ENCODE measurements around the gene CHCT1. TPM values are rescaled to one million over a fixed set of nuclear protein-coding genes. Genes with fewer than 3 reads are reported as not detected.
A peak's percentile ranks its signal among the peaks of the same experiment; 100 is the strongest.

CHCT1 gene
- total RNA-seq, 5 donors from 2014 or later (not counting 1 experiment from before 2014, with no cell fraction given), result not detected

GRCh38 chr17:60396412-60396811, 25.9 kb upstream of the CHCT1 start:
- Histone ChIP-seq H3K9me3 (no peaks in the 10 kb centered on the region), H3K4me3 (ENCODE audit: control insufficient read depth in 1 of 2, extremely low read depth in 1 of 2, low read length in 1 of 2) (no peak overlapping the region), H3K27ac (ENCODE audit: low read length) (no peak overlapping the region), H3K36me3 (ENCODE audit: control insufficient read depth in 2 of 2, extremely low read depth in 1 of 2, insufficient read depth in 1 of 2, low read length in 1 of 2) (no peaks in the 10 kb centered on the region), H3K27me3 (replicated peaks in 1 of 2; ENCODE audit: control insufficient read depth in 2 of 2, extremely low read depth in 1 of 2, insufficient read depth in 2 of 2, low read length in 1 of 2) (no peaks in the 10 kb centered on the region), H3K4me1 (ENCODE audit: control insufficient read depth in 1 of 2, extremely low read depth in 1 of 2, insufficient read depth in 2 of 2, low read length in 2 of 2) (peaks cover 16 to 18% of the 10 kb centered on the region in 2 experiments)
- ChIA-PET CTCF (no interaction called here), POLR2A (interaction anchor here in 1 of 2 donors (0.6 kb wide), 1 partner anchor 25 kb away, joined by 3 read pairs; no protein-coding TSS in a partner anchor)
- no peak for DNase-seq
- Mint-ChIP-seq H3K4me3 (no peak overlapping the region), H3K27ac (no peak overlapping the region), H3K4me1 (peaks cover 20% of the 10 kb centered on the region in 3 donors), H3K9me3 (no peaks in the 10 kb centered on the region), H3K36me3 (no peaks in the 10 kb centered on the region), H3K27me3 (no peaks in the 10 kb centered on the region)
- ATAC-seq (replicated peaks in 1 of 4), result no peak
- no CpG with 5 or more reads among the region's 3 CpGs for WGBS (ENCODE audit: insufficient coverage)

GRCh38 chr17:60398227-60398959, 23.9 kb upstream of the CHCT1 start:
- Histone ChIP-seq H3K36me3 (ENCODE audit: control insufficient read depth in 2 of 2, extremely low read depth in 1 of 2, insufficient read depth in 1 of 2, low read length in 1 of 2) (no peaks in the 10 kb centered on the region), H3K4me1 (ENCODE audit: control insufficient read depth in 1 of 2, extremely low read depth in 1 of 2, insufficient read depth in 2 of 2, low read length in 2 of 2) (peaks cover 7 to 12% of the 10 kb centered on the region in 2 experiments), H3K27ac (ENCODE audit: low read length) (no peak overlapping the region), H3K9me3 (no peaks in the 10 kb centered on the region), H3K27me3 (replicated peaks in 1 of 2; ENCODE audit: control insufficient read depth in 2 of 2, extremely low read depth in 1 of 2, insufficient read depth in 2 of 2, low read length in 1 of 2) (no peaks in the 10 kb centered on the region), H3K4me3 (ENCODE audit: control insufficient read depth in 1 of 2, extremely low read depth in 1 of 2, low read length in 1 of 2) (no peak overlapping the region)
- H3K9me3 Mint-ChIP-seq, result no peaks in the 10 kb centered on the region
- H3K36me3 Mint-ChIP-seq, result no peaks in the 10 kb centered on the region
- peaks cover 9 to 12% (median 11%) of the 10 kb centered on the region in 3 donors for H3K4me1 Mint-ChIP-seq
- POLR2A ChIA-PET, result interaction anchor here in 1 of 2 donors (0.6 to 0.7 kb wide), 2 partner anchors 9 to 72 kb away, joined by 3 read pairs; no protein-coding TSS in a partner anchor
- H3K27ac Mint-ChIP-seq, result peak overlapping the region; percentile 42 to 43
- peak in 1 of 35 experiments; percentile 36 for DNase-seq
- CTCF ChIA-PET, result interaction anchor here in 1 of 2 donors (0.9 kb wide), 1 partner anchor 33 kb away, joined by 4 read pairs; no protein-coding TSS in a partner anchor
- ATAC-seq (replicated peaks in 1 of 4), result peak in 2 of 4 experiments; percentile 40 to 67
- peak overlapping the region in 1 of 3 donors; percentile 35 for H3K4me3 Mint-ChIP-seq
- no peaks in the 10 kb centered on the region for H3K27me3 Mint-ChIP-seq
- WGBS (ENCODE audit: insufficient coverage), result 83% methylated on average over 1 of the region's 3 CpGs

GRCh38 chr17:60401819-60402218, 20.5 kb upstream of the CHCT1 start:
- ChIA-PET CTCF (no interaction called here), POLR2A (no interaction called here)
- Mint-ChIP-seq H3K27me3 (peaks cover 3 to 6% of the 10 kb centered on the region in 2 donors), H3K4me1 (peaks cover 9 to 12% (median 11%) of the 10 kb centered on the region in 3 donors), H3K9me3 (no peaks in the 10 kb centered on the region), H3K27ac (no peak overlapping the region), H3K4me3 (no peak overlapping the region), H3K36me3 (no peaks in the 10 kb centered on the region)
- Histone ChIP-seq H3K4me1 (ENCODE audit: control insufficient read depth in 1 of 2, extremely low read depth in 1 of 2, insufficient read depth in 2 of 2, low read length in 2 of 2) (peaks cover 7 to 12% of the 10 kb centered on the region in 2 experiments), H3K9me3 (no peaks in the 10 kb centered on the region), H3K4me3 (ENCODE audit: control insufficient read depth in 1 of 2, extremely low read depth in 1 of 2, low read length in 1 of 2) (no peak overlapping the region), H3K27ac (ENCODE audit: low read length) (no peak overlapping the region), H3K36me3 (ENCODE audit: control insufficient read depth in 2 of 2, extremely low read depth in 1 of 2, insufficient read depth in 1 of 2, low read length in 1 of 2) (no peaks in the 10 kb centered on the region), H3K27me3 (replicated peaks in 1 of 2; ENCODE audit: control insufficient read depth in 2 of 2, extremely low read depth in 1 of 2, insufficient read depth in 2 of 2, low read length in 1 of 2) (peaks cover 0 to 5% of the 10 kb centered on the region in 2 experiments)
- no peak for ATAC-seq (replicated peaks in 1 of 4)
- DNase-seq, result no peak

- POLR2A ChIA-PET, result no interaction called here
- WGBS (ENCODE audit: insufficient coverage), result no CpG with 5 or more reads among the region's 3 CpGs
- no peaks in the 10 kb centered on the region for H3K36me3 Mint-ChIP-seq
- Histone ChIP-seq H3K4me1 (ENCODE audit: control insufficient read depth in 1 of 2, extremely low read depth in 1 of 2, insufficient read depth in 2 of 2, low read length in 2 of 2) (peaks cover 2 to 4% of the 10 kb centered on the region in 2 experiments), H3K9me3 (no peaks in the 10 kb centered on the region), H3K36me3 (ENCODE audit: control insufficient read depth in 2 of 2, extremely low read depth in 1 of 2, insufficient read depth in 1 of 2, low read length in 1 of 2) (no peaks in the 10 kb centered on the region), H3K27me3 (replicated peaks in 1 of 2; ENCODE audit: control insufficient read depth in 2 of 2, extremely low read depth in 1 of 2, insufficient read depth in 2 of 2, low read length in 1 of 2) (peaks cover 0 to 8% of the 10 kb centered on the region in 2 experiments), H3K4me3 (ENCODE audit: control insufficient read depth in 1 of 2, extremely low read depth in 1 of 2, low read length in 1 of 2) (no peak overlapping the region), H3K27ac (ENCODE audit: low read length) (no peak overlapping the region)
- no peak overlapping the region for H3K4me3 Mint-ChIP-seq
- CTCF ChIA-PET, result no interaction called here
- H3K27ac Mint-ChIP-seq, result no peak overlapping the region
- DNase-seq (no peak), ATAC-seq (replicated peaks in 1 of 4) (no peak)
- H3K9me3 Mint-ChIP-seq, result no peaks in the 10 kb centered on the region
- peaks cover 7% of the 10 kb centered on the region in 2 donors for H3K27me3 Mint-ChIP-seq
- peaks cover under 1 to 3% (median under 1%) of the 10 kb centered on the region in 3 donors for H3K4me1 Mint-ChIP-seq
Measured at GRCh38 chr17:60403523-60403810, 18.8 kb upstream of the CHCT1 start.

- DNase-seq (no peak), ATAC-seq (replicated peaks in 1 of 4) (no peak)
- H3K27ac ChIP-seq (ENCODE audit: low read length), result no peak overlapping the region
- H3K9me3 ChIP-seq, result no peaks in the 10 kb centered on the region
- ChIA-PET POLR2A (interaction anchor here in 1 of 2 donors (0.8 kb wide), 1 partner anchor 13 kb away, joined by 9 read pairs; no protein-coding TSS in a partner anchor), CTCF (interaction anchor here in 1 of 2 donors (0.6 kb wide), 1 partner anchor 200 kb away, joined by 3 read pairs; no protein-coding TSS in a partner anchor)
- no peaks in the 10 kb centered on the region for H3K36me3 Mint-ChIP-seq
- peaks cover 1 to 2% of the 10 kb centered on the region in 2 experiments for H3K4me1 ChIP-seq (ENCODE audit: control insufficient read depth in 1 of 2, extremely low read depth in 1 of 2, insufficient read depth in 2 of 2, low read length in 2 of 2)
- peaks cover 7% of the 10 kb centered on the region in 2 donors for H3K27me3 Mint-ChIP-seq
- 96% methylated on average over 5 of the region's 6 CpGs for WGBS (ENCODE audit: insufficient coverage)
- no peak overlapping the region for H3K4me3 ChIP-seq (ENCODE audit: control insufficient read depth in 1 of 2, extremely low read depth in 1 of 2, low read length in 1 of 2)
- H3K27ac Mint-ChIP-seq, result no peak overlapping the region
- H3K4me1 Mint-ChIP-seq, result no peaks in the 10 kb centered on the region
- no peaks in the 10 kb centered on the region for H3K36me3 ChIP-seq (ENCODE audit: control insufficient read depth in 2 of 2, extremely low read depth in 1 of 2, insufficient read depth in 1 of 2, low read length in 1 of 2)
- peaks cover 0 to 8% of the 10 kb centered on the region in 2 experiments for H3K27me3 ChIP-seq (replicated peaks in 1 of 2; ENCODE audit: control insufficient read depth in 2 of 2, extremely low read depth in 1 of 2, insufficient read depth in 2 of 2, low read length in 1 of 2)
- H3K9me3 Mint-ChIP-seq, result no peaks in the 10 kb centered on the region
- H3K4me3 Mint-ChIP-seq, result no peak overlapping the region
Measured at GRCh38 chr17:60403962-60404361, 18.3 kb upstream of the CHCT1 start.

- H3K27me3 ChIP-seq (replicated peaks in 1 of 2; ENCODE audit: control insufficient read depth in 2 of 2, extremely low read depth in 1 of 2, insufficient read depth in 2 of 2, low read length in 1 of 2), result peaks cover 0 to 8% of the 10 kb centered on the region in 2 experiments
- DNase-seq (no peak), ATAC-seq (replicated peaks in 1 of 4) (no peak)
- Mint-ChIP-seq H3K27ac (no peak overlapping the region), H3K27me3 (peaks cover 7 to 9% of the 10 kb centered on the region in 2 donors), H3K4me3 (no peak overlapping the region), H3K9me3 (no peaks in the 10 kb centered on the region), H3K4me1 (no peaks in the 10 kb centered on the region), H3K36me3 (no peaks in the 10 kb centered on the region)
- H3K36me3 ChIP-seq (ENCODE audit: control insufficient read depth in 2 of 2, extremely low read depth in 1 of 2, insufficient read depth in 1 of 2, low read length in 1 of 2), result no peaks in the 10 kb centered on the region
- CTCF ChIA-PET, result interaction anchor here in 1 of 2 donors (0.5 kb wide), 1 partner anchor 171 kb away, joined by 3 read pairs; no protein-coding TSS in a partner anchor
- no peak overlapping the region for H3K27ac ChIP-seq (ENCODE audit: low read length)
- WGBS (ENCODE audit: insufficient coverage), result 91% methylated on average over 2 of the region's 3 CpGs
- POLR2A ChIA-PET, result interaction anchor here in 1 of 2 donors (0.6 kb wide), 2 partner anchors 8 to 12 kb away, joined by 3 to 4 read pairs; no protein-coding TSS in a partner anchor
- H3K4me3 ChIP-seq (ENCODE audit: control insufficient read depth in 1 of 2, extremely low read depth in 1 of 2, low read length in 1 of 2), result no peak overlapping the region
- no peaks in the 10 kb centered on the region for H3K4me1 ChIP-seq (ENCODE audit: control insufficient read depth in 1 of 2, extremely low read depth in 1 of 2, insufficient read depth in 2 of 2, low read length in 2 of 2)
- no peaks in the 10 kb centered on the region for H3K9me3 ChIP-seq
Measured at GRCh38 chr17:60406887-60407286, 15.4 kb upstream of the CHCT1 start.

Measured in T-cell (primary cell).